COR-L47 (cell line): Measurements from ENCODE around the gene KLF3.

Source experiments
- DNase-seq: peaks from one replicate; lab custom pipeline; 2025; lab: John Stamatoyannopoulos, UW

Gene KLF3

DNA sequence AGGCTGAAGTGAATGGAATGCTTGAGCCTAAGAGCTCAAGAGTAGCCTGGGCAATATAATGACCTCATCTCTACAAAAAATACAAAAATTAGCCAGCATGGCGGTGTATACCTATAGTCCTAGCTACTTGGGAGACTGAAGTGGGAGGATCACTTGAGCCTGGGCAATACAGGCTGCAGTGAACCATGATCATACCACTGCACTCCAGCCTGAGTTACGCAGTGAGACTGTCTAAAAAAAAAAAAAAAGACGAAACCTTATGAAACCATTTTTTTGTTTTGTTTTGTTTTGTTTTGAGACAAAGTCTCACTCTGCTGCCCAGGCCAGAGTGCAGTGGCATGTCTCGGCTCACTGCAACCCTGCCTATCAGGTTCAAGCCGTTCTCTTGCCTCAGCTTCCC lies 81.9 kb downstream of the KLF3 start:
- no peak for DNase-seq

DNA sequence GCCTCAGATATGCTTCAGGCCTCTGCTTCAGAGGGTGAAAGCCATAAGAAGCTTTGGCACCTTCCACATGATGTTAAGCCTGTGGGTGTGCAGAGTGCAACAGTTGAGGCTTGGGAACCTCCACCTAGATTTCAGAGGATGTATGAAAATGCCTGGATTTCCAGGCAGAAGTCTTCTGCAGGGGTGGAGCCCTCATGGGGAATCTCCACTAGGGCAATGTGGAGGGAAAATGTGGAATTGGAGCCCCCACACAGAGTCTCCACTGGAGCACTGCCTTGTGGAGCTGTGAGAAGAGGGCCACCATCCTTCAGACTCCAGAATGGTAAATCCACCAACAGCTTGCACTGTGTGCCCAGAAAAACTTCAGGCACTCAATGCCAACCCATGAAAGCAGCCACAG lies 83.6 kb downstream of the KLF3 start:
- DNase-seq, result no peak

DNA sequence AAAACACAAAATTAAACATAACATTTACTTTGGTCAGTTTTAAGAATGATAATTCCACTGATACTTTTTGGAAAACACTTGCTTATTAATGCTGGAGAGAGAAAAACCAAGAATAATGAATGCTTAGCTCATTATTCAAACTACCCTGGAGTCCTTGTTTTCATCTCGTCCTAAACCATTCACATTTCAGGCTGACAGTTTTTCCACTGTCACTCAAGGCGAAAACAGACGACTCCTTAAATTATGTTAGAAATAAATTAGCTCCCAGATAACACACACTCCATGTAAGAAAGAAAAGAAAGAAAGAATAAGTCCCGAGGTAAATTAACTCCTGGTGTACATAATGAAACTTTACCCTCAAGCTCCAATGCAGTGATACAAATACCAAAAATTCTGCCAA lies 85.3 kb downstream of the KLF3 start:
- DNase-seq, result no peak
